H9 (cell line): Measurements from ENCODE around the gene FANCC. TPM values are rescaled to one million over a fixed set of nuclear protein-coding genes. Genes with fewer than 3 reads are reported as not detected.
A peak's percentile ranks its signal among the peaks of the same experiment; 100 is the strongest.

Experiments used
- DNase-seq: peaks from one replicate; pipeline ENCODE4 v3.0.0-alpha.2; 2017
- H2AFZ ChIP-seq: one replicate; pipeline ENCODE4 v1.6.1; 2013; ENCODE audit warnings: mild to moderate bottlenecking, low read length, control low read depth, moderate library complexity
- H2AK5ac ChIP-seq: 2 replicates; pipeline ENCODE4 v1.6.1; 2013; ENCODE audit warnings: low read length, control low read depth, mixed read lengths; ENCODE audit not compliant: insufficient read length
- H2BK120ac ChIP-seq: one replicate; pipeline ENCODE4 v1.6.1; 2013; ENCODE audit warnings: low read depth, mild to moderate bottlenecking, low read length, control low read depth, inconsistent platforms; ENCODE audit not compliant: poor library complexity, severe bottlenecking
- H2BK12ac ChIP-seq: 2 replicates; pipeline ENCODE4 v1.6.1; 2013; ENCODE audit warnings: low read length, control low read depth, mixed read lengths, low read depth; ENCODE audit not compliant: insufficient read length
- H2BK15ac ChIP-seq: 2 replicates; pipeline ENCODE4 v1.6.1; 2013; ENCODE audit warnings: low read depth, low read length, control low read depth
- H2BK20ac ChIP-seq: one replicate; pipeline ENCODE4 v1.6.1; 2013; ENCODE audit warnings: low read depth, mild to moderate bottlenecking, low read length, control low read depth, inconsistent platforms; ENCODE audit not compliant: poor library complexity, severe bottlenecking
- H2BK5ac ChIP-seq: 2 replicates; pipeline ENCODE4 v1.6.1; 2013; ENCODE audit warnings: low read length, control low read depth, mixed read lengths; ENCODE audit not compliant: insufficient read length
- H3K14ac ChIP-seq: 2 replicates; pipeline ENCODE4 v1.6.1; 2013; ENCODE audit warnings: low read length, control low read depth; ENCODE audit not compliant: insufficient read depth
- H3K18ac ChIP-seq: 2 replicates; pipeline ENCODE4 v1.6.1; 2013; ENCODE audit warnings: low read depth, mild to moderate bottlenecking, mixed read lengths, low read length, control low read depth; ENCODE audit not compliant: insufficient read length
- H3K23ac ChIP-seq: 2 replicates; pipeline ENCODE4 v1.6.1; 2013; ENCODE audit warnings: low read length, control low read depth, mixed read lengths, low read depth; ENCODE audit not compliant: insufficient read length
- H3K23me2 ChIP-seq: 2 replicates; pipeline ENCODE4 v1.6.1; 2013; ENCODE audit warnings: low read depth, mild to moderate bottlenecking, mixed read lengths, low read length, control low read depth; ENCODE audit not compliant: insufficient read length, poor library complexity, severe bottlenecking
- H3K27ac ChIP-seq: 2 replicates; pipeline ENCODE4 v1.5.1; 2013; ENCODE audit warnings: low read length, control low read depth, mixed read lengths, low read depth; ENCODE audit not compliant: insufficient read length
- H3K27me3 ChIP-seq: 2 replicates; pipeline ENCODE4 v1.6.1; 2013; ENCODE audit warnings: low read length, control low read depth, inconsistent platforms; ENCODE audit not compliant: insufficient read depth
- H3K4ac ChIP-seq: 2 replicates; pipeline ENCODE4 v1.6.1; 2013; ENCODE audit warnings: low read depth, mild to moderate bottlenecking, control low read depth, inconsistent platforms, low read length, moderate library complexity
- H3K4me1 ChIP-seq: 2 replicates; pipeline ENCODE4 v1.6.1; 2013; ENCODE audit warnings: low read length, control low read depth, inconsistent platforms; ENCODE audit not compliant: insufficient read depth
- H3K4me2 ChIP-seq: 2 replicates; pipeline ENCODE4 v1.6.1; 2013; ENCODE audit warnings: low read length, control low read depth, mixed read lengths; ENCODE audit not compliant: insufficient read length, insufficient read depth
- H3K56ac ChIP-seq: 2 replicates; pipeline ENCODE4 v1.6.1; 2013; ENCODE audit warnings: low read depth, mild to moderate bottlenecking, mixed read lengths, low read length, control low read depth; ENCODE audit not compliant: insufficient read length
- H3K79me1 ChIP-seq: 2 replicates; pipeline ENCODE4 v1.6.1; 2013; ENCODE audit warnings: low read depth, mild to moderate bottlenecking, moderate library complexity, low read length, control low read depth, inconsistent platforms; ENCODE audit not compliant: insufficient read depth, poor library complexity, severe bottlenecking
- H3K79me2 ChIP-seq: 2 replicates; pipeline ENCODE4 v1.6.1; 2013; ENCODE audit warnings: low read length, control low read depth, inconsistent platforms; ENCODE audit not compliant: insufficient read depth
- H3K9ac ChIP-seq: 2 replicates; pipeline ENCODE4 v1.6.1; 2013; ENCODE audit warnings: low read length, control low read depth, mixed read lengths; ENCODE audit not compliant: insufficient read length; ENCODE audit errors: extremely low read depth
- H3K9me3 ChIP-seq: one replicate; pipeline ENCODE4 v1.6.1; 2013; ENCODE audit warnings: low read depth, low read length, inconsistent platforms; ENCODE audit not compliant: control insufficient read depth
- H3T11ph ChIP-seq: one replicate; pipeline ENCODE4 v1.6.1; 2013; ENCODE audit warnings: mild to moderate bottlenecking, low read length, control low read depth, inconsistent platforms
- H4K20me1 ChIP-seq: one replicate; pipeline ENCODE4 v1.6.1; 2013; ENCODE audit not compliant: control insufficient read depth, insufficient read length, insufficient read depth
- H4K5ac ChIP-seq: 2 replicates; pipeline ENCODE4 v1.6.1; 2013; ENCODE audit warnings: low read depth, mild to moderate bottlenecking, mixed read lengths, low read length, control low read depth; ENCODE audit not compliant: insufficient read length
- H4K8ac ChIP-seq: replicated peaks from 2 replicates; pipeline ENCODE4 v1.6.1; 2013; ENCODE audit warnings: low read length, control low read depth, mixed read lengths, low read depth; ENCODE audit not compliant: insufficient read length
- H4K91ac ChIP-seq: 2 replicates; pipeline ENCODE4 v1.6.1; 2013; ENCODE audit warnings: low read depth, mild to moderate bottlenecking, moderate library complexity, mixed read lengths, low read length, control low read depth; ENCODE audit not compliant: insufficient read length
- H3K27ac Mint-ChIP-seq, 3 experiments: 2 replicates in 2 of 3; 3 replicates in 1 of 3; pipeline ENCODE4 v1.8.0; 2020 to 2021; ENCODE audit warnings: mixed read lengths in 3 of 3, mild to moderate bottlenecking in 1 of 3, moderate library complexity in 1 of 3
- H3K27me3 Mint-ChIP-seq: 2 replicates; pipeline ENCODE4 v1.8.0; 2021; ENCODE audit warnings: low read depth, mild to moderate bottlenecking, moderate library complexity, mixed read lengths
- H3K36me3 Mint-ChIP-seq, 3 experiments: 2 replicates in 2 of 3; 3 replicates in 1 of 3; pipeline ENCODE4 v1.8.0; 2020 to 2021; ENCODE audit warnings: low read depth in 3 of 3, mixed read lengths in 3 of 3; ENCODE audit not compliant: insufficient read depth in 1 of 3
- H3K4me1 Mint-ChIP-seq, 2 experiments: 2 replicates each; pipeline ENCODE4 v1.8.0; 2020; ENCODE audit warnings: mixed read lengths in 2 of 2
- H3K4me3 Mint-ChIP-seq, 2 experiments: 2 replicates in 1 of 2; 3 replicates in 1 of 2; pipeline ENCODE4 v1.8.0; 2020 to 2021; ENCODE audit warnings: mild to moderate bottlenecking in 2 of 2, mixed read lengths in 2 of 2, moderate library complexity in 1 of 2
- H3K9me3 Mint-ChIP-seq, 2 experiments: 2 replicates in 1 of 2; 3 replicates in 1 of 2; pipeline ENCODE4 v1.8.0; 2020; ENCODE audit warnings: mild to moderate bottlenecking in 2 of 2, mixed read lengths in 2 of 2, moderate library complexity in 1 of 2
- WGBS: extraction: QIAGEN DNeasy Blood & Tissue Kit; methylation state at CpG from one replicate; pipeline ENCODE4 v1.1.7; 2013; ENCODE audit warnings: missing lambda C conversion rate, low lambda C conversion rate, mixed read lengths; ENCODE audit not compliant: insufficient read length; ENCODE audit errors: extremely low coverage; 5-methylcytosine and 5-hydroxymethylcytosine counted together
- total RNA-seq: library from RNA; stranded (reverse); gene quantifications from 2 replicates; pipeline ENCODE4 v1.2.1, GENCODE V29; 2021
- TF ChIP-seq, protein P1 (sequence below): fragments of 200-600 bp; sonication (generic); conservative IDR thresholded peaks from 3 replicates; pipeline ENCODE4 v1.8.0; 2021; ENCODE audit warnings: antibody characterized with exemption, mild to moderate bottlenecking

FANCC gene
- total RNA-seq, 1 experiment from 2014 or later, result 14.6 TPM

DNA sequence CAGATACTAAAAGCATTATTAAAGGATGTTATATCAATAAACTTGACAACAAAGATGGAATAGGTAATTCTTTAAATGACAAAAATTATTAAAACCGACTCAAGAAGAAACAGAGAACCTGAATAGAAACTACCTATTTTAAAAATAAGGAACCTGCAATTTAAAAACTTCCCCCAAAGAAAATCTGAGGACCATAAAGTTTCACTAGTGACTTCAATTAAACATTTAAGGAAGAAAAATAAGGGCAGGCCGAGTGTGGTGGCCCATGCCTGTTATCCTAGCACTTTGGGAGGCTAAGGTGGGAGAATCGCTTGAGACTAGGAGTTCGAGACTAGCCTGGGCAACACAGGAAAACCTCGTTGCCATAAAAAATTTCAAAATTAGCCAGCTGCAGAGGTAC, 99.6 kb downstream of the FANCC start:
- Histone ChIP-seq H3K27me3 (no peaks in the 10 kb centered on the region), H3K4me1 (peaks cover 15% of the 10 kb centered on the region), H4K91ac (no peak overlapping the region), H2BK12ac (no peak overlapping the region), H3K79me1 (no peaks in the 10 kb centered on the region), H4K5ac (no peak overlapping the region), H3K4ac (no peak overlapping the region), H3K4me2 (no peak overlapping the region), H3K23me2 (no peaks in the 10 kb centered on the region), H2AFZ (no peak overlapping the region), H3K56ac (no peak overlapping the region), H3K9me3 (no peaks in the 10 kb centered on the region), H2BK5ac (no peak overlapping the region), H2AK5ac (no peak overlapping the region), H4K20me1 (no peaks in the 10 kb centered on the region), H2BK20ac (no peak overlapping the region), H3K23ac (no peak overlapping the region), H3K9ac (no peak overlapping the region), H3K79me2 (no peaks in the 10 kb centered on the region), H3T11ph (no peak overlapping the region), H3K27ac (no peak overlapping the region), H4K8ac (no peak overlapping the region), H3K14ac (no peak overlapping the region; the same call in 1 of the 2 replicates), H2BK120ac (no peak overlapping the region), H2BK15ac (no peak overlapping the region), H3K18ac (no peak overlapping the region)
- Mint-ChIP-seq H3K36me3 (no peaks in the 10 kb centered on the region; a peak in 1 of 7 replicates), H3K27ac (peak overlapping the region in 2 of 3 experiments; percentile 28 to 55; a peak in 2 of 7 replicates), H3K4me3 (no peak overlapping the region), H3K9me3 (no peaks in the 10 kb centered on the region), H3K27me3 (no peaks in the 10 kb centered on the region; the same call in 1 of the 2 replicates), H3K4me1 (peaks cover 19 to 23% of the 10 kb centered on the region in 2 experiments)
- TF ChIP-seq, protein P1, sequence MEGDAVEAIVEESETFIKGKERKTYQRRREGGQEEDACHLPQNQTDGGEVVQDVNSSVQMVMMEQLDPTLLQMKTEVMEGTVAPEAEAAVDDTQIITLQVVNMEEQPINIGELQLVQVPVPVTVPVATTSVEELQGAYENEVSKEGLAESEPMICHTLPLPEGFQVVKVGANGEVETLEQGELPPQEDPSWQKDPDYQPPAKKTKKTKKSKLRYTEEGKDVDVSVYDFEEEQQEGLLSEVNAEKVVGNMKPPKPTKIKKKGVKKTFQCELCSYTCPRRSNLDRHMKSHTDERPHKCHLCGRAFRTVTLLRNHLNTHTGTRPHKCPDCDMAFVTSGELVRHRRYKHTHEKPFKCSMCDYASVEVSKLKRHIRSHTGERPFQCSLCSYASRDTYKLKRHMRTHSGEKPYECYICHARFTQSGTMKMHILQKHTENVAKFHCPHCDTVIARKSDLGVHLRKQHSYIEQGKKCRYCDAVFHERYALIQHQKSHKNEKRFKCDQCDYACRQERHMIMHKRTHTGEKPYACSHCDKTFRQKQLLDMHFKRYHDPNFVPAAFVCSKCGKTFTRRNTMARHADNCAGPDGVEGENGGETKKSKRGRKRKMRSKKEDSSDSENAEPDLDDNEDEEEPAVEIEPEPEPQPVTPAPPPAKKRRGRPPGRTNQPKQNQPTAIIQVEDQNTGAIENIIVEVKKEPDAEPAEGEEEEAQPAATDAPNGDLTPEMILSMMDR, result no peak
- no CpG with 5 or more reads among the region's 5 CpGs for WGBS
- no peak for DNase-seq
